Activated CD4-positive, alpha-beta T cell treated with anti-CD3 and anti-CD28 coated beads, Interleukin-10, Interleukin-2, amounts not matched to agents 100 ng/mL and 50 ng/mL, durations not matched to agents 16 hours and 8 hours (primary cell): Measurements from ENCODE around the gene GPC4.
"Not testable (repeated sequence)": the region's sequence is repeated elsewhere in the genome, so short reads cannot be mapped to it uniquely, and the experiment has no call there.

Experiments used
- DNase-seq: peaks from one replicate; pipeline ENCODE4 v3.0.0-alpha.2; 2020

GPC4 gene

DNA sequence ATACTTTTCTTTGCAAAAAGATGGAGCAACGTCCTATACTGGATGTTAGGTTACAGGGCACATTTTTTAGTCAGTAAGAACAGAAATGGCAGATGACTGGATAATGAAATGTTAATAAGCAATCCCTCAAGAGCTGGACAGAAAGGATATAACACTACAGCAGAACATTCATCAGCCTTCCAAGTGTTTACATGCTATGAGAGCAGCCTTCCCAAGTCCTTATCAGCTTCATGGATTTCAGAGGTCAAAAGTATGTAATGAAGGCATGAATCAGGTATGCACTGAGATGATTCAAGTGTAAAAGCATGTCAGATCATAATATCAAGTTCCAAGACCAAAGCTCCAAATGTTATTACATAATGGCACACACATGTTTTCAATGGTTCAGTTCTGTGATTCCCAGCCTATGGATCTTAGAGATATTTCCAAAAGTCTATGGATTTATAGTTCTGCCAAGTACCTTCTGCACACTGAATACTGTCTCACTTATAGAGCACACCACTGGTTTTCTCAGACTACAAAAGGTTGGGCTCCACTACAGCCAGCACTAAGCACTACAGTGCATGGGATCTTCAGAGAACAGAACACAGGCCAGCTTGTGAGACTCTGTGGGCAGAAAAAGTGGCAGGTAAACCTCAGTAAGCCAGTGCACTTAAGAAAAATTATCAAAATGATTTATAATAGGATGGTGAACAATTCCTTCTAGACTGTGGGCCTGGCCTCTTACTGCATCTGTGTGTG lies 49.2 kb downstream of the GPC4 start:
- no peak for DNase-seq

DNA sequence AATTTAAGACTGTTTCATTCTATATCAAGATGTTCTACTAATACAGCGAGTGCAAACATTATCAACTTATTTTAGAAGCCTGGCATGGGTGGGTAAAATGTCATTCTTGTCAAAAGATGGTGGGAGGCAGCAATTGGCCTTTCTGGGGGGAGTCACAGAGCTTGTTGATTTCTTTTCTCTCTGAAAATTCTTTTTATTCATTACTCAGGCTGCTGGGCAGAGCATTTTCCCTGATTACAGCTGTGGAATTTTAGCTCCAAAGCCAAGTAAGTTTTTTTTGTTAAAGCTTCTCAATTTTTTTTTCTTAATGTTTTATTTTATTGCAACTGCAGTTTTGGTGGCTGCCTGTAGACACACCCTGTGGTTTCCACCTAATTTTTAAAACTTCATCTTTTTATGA lies 50.4 kb downstream of the GPC4 start:
- DNase-seq = no peak

DNA sequence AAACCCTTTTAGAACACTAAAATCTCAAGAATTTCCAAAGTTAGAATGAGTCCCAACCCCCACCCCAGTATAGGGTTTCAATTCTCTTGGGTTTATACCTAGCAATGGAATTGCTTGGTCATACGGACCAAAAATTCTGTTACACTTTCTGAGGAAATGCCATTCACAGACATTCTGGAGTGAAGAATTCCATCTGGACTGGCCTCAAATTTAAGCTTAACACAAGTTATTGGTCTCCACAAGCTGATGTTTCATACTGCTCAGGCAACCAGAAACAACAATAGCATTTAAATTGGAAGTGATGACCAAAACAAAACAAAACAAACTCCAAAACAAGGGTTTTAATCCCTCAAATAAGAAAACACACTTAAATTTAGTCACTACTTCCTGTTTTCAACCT lies 51.1 kb downstream of the GPC4 start:
- no peak for DNase-seq

DNA sequence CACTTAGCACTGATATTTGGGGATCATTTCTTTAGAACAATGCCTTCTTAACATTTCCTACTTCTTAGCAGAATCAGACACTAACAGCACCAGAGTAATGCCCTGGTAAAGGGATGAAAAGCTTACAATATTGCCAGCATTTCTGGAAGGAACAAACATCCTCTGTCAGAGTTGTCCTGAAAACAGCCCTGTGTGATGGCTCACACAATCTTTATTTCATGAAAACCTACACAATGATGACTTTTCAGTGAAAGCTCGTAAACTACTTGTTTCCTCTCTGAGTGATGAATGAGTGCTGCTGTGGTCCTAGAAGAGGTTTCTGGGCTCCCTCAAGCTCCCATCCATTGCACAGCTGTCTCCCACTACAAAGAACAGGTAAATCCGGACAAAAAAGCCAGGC lies 52.8 kb downstream of the GPC4 start:
- no peak for DNase-seq

DNA sequence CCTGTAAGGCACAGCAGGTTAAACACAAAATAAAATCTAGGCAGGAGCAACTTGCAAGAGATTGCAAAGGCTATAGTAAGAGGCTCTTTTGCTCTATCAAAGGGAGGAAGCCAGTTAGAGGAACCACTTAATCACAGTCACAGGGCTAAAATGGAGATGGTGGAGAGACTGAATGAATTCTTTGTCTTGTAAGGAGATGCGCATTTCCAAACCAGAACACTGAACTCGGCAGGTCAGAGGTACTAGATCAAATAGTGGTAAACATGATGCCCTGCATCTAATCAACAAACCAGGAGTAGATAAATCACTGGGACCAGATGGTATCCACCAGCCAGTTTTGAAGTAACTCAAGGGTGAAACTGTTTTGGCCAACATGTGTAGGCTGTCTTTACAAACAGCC lies 55.8 kb downstream of the GPC4 start:
- no peak for DNase-seq

DNA sequence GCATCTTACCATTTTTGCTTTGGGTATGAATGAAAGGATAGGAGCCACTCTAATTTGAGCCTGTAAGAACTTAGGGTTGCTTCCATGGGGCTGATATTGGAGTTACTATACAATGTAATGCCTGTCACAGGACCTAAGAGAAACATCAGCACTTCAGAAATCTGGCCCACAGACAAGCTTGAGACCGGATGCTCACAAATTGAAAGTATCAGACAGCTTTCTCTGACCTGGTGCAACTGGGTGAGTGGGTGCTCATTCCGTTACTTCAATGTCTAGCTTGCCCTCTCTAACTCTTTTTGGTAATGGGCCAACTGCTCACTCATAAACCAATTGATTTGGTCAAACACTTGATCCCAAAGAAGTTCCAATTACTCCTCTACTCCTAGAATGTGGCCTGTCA lies 62.1 kb downstream of the GPC4 start:
- no peak for DNase-seq

DNA sequence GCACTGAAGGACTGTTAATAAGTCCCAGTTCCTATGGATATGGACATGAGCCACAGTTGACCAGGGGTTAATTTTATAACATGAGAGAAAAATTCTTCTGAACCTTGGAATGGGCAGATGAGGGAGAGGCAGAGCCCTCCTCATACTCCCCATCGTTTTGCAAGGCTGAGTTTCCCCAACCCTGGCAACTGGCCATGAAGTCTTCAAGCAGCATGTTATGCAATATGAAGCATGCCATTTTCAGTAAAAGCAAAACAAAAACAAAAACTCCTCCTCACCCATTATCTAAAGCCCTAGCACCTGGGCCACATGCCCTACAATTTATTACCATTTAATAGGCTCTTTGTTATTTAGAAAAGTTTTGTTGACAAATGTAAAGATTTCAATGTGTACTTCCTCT lies 64.5 kb downstream of the GPC4 start:
- DNase-seq = no peak

DNA sequence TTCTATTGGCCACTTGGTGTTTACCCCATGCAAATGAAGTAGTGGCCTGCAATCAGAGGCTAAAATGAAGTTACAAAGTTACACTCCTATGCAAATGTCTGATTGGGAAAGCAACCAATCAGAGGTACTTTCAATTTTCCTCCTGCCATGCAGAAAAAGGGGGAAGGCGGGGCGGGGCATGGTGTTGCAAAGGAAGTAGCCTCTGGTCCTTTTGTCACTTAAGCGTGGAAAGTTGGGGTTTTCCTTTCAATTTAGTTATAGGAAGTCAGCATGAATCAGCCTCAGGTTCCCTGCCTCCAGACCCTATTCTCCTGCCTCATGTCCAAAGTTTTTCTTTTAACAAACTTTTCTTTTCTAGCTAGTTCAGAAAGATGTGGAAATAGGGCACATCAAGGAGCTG lies 69.3 kb downstream of the GPC4 start:
- DNase-seq = no peak

DNA sequence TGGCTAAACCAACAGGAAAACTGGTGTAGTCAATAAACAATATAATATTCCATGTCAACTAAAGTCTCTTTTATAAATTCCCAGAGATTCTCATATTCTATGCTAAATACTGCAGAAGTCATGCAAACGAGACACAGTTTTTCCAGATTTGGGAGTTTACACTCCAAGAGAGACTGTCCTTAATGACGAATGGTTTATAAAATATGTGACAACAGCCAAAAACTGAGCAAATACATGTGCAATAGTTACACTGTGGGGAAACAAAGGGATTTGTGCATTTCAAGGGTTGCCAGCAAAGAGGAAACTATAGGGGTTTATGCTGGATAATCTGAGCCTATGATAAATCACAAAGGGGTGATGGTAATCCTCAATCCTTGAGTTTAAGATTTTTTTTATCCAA lies 75.7 kb downstream of the GPC4 start:
- DNase-seq = no peak

DNA sequence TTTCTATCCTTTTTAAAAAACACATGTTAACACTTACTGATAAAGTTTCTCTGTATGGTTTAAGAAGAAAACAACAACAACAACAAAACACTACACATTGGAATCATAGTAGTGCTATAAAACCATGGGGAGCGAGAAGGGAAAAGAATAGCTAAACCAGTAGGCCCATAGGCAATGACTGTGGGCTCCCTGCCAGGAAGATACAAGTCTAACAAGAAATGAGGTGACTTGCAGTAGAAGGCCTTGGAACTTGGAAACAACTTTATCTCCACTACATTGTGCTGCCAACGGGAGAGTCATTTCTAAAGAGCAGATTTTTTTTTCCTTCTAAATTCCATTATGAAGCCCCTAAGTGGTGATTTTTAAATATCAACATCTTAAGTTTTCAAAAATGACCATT lies 78.0 kb downstream of the GPC4 start:
- DNase-seq = no peak

DNA sequence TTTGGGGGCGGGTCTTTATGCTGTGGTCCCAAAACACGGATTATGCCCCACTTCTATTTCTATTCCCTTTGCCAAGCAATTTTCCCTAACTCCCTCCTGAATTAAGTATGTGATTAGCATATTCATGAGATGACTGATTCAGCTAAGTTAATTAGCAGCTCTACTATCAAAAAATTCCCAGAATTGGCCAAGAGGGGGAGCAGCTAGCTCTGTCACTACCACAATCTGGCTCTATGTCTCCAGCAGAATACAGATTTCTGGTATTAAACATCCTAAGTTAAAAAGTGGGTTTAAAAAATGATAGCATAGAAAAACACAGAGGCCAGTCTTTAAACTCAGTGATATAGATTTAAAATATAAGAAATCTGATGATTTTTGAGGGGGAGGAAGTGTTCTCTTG lies 80.3 kb downstream of the GPC4 start:
- DNase-seq = peak; percentile 34

DNA sequence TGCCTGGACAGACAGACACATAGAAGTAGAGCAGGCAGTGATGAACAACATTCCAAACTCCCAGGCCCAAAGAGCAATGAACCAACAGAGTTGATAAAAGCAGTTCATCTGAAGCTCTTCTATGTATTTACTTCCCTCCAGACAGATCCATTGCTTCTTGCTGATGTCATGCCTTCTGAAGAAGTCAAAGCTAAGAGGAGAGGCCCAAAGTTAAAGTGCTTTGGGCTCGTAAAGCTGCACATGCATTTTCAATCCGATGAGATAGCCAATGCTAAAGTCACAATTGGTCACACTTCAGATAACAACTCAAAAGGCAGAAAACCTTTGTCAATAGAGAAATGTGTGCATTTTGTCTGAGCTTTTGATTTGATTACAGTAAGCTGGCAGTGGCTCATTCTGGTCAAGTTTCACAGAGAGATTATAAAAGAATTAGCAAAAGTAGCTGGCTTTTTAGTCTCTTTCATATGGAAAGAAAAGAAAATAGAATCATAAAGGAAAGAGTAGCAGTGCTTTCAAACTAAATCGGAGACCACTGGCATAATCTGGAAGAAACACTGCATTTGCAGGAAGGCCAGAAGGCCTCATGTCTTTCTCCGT lies 82.0 kb downstream of the GPC4 start:
- DNase-seq = no peak

DNA sequence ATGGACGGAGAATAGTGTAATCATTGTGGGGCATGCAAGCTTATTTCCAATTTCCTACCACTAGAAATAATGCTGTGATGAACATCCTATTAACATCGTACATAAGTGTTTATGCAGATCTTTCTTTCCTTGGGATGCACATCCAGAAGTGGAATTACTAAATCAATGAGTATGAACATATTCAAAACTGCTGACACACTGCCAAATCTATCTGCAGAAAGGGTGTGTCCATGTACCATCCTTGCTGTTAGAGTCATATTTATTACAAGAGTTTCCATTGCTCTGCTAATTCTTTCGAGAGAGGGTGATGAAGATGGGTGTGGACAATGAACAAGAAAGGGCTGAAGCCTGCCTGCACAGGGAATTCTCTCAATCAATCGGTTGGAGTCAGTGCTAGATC lies 82.6 kb downstream of the GPC4 start:
- no peak for DNase-seq

DNA sequence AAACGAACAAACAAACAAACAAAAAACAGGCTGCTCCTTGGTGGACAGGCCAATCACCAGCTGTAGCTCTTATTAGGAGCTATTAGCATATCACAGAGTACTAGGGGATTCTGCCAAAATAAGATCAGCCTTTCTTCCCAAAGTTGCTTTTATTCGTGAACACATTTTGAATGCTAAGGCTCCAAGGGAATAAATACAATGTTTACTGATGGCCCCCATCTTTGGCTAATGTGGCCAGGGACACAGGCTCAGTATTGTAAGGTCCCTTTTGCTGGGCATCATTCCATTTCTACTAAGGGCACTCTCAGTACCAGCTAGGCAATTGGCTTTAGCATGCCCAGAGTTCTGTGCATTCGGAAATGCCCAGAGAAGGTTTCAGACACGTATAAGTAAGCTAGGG lies 84.3 kb downstream of the GPC4 start:
- no peak for DNase-seq

DNA sequence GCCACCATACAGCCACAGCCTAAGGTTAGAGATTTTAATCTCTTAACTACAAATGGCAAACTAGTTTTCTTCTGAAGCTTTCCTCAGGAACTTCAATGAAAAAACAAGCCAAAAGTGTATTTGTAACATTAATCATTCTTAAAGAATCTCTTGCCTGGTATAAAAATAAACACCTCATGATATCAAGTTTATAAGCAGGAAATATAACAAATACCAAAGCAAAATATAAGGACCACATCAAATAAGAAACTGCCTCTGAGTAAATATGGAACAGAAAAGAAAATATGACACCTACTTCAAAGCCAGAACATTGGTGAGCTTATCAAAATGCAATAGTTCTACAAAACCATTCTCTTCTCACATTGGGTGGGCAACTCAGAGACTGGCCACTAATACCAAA lies 89.9 kb downstream of the GPC4 start:
- no peak for DNase-seq

DNA sequence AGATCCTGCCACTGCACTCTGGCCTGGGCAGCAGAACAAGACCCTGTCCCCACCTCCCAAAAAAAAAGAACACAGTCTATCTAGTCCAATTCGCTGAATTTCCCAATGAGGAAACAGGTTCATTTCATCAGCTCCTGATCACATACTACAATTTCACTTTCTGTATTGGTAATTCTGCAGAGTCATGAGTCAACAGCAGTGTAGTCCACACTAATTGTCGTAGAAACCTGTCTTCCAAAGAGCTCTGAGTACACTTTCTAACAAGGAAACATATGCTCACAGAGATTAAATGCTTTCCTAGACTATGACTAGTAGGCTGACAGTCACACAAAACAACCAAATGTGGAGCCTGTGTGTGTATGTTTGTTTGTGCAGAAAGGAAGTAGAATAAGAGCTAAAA lies 91.9 kb downstream of the GPC4 start:
- peak; percentile 47 for DNase-seq

DNA sequence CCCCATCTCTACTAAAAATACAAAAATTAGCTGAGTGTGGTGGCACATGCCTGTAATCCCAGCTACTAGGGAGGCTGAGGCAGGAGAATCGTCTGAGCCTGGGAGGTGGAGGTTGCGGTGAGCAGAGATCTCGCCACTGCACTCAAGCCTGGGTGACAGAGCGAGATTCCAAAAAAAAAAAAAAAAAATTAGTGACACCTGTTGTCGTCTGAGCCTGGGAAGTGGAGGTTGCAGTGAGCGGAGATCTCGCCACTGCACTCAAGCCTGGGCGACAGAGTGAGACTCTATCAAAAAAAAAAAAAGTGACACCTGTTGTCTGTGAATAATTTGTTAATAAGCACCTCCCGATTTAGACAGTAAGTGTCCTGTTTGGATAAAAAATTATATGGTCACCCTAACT lies 93.0 kb downstream of the GPC4 start:
- not testable (repeated sequence) for DNase-seq

DNA sequence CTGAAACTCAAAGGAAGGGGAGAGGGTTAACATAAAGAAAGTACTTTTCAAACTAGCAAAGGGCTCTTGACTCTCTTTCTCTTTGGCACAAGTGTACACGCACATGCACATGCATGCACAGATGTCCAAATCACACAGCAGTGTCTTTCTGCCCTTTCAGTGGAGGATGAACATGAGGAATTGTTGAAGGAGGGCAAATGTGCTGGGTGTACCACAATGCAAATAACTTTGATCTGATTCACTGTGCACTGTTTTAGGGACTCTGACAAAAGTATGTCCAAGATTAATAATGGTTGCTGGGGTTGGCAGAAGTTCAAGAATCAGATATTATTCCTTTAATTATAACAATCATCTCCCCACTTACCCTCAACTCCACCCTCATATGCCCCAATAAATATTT lies 93.8 kb downstream of the GPC4 start:
- DNase-seq = no peak

DNA sequence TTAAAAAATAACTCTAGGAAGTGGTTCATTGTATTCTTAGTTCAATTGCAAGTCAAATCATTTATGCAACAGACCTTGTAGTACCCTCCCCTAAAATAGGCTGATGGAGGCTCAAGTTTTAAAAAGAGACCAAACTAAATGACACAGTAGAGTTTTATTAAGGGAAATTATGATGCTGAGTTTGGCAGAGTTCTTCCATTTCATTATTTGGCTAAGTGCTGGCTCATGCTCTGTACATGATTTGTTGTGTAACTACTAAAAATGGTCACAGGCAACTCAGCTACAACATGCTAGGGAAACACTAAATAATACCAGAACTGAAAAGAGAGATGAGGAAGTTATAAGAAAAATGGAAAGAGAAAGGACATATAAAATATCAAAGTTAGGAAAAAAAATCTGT lies 101.0 kb downstream of the GPC4 start:
- DNase-seq = no peak

DNA sequence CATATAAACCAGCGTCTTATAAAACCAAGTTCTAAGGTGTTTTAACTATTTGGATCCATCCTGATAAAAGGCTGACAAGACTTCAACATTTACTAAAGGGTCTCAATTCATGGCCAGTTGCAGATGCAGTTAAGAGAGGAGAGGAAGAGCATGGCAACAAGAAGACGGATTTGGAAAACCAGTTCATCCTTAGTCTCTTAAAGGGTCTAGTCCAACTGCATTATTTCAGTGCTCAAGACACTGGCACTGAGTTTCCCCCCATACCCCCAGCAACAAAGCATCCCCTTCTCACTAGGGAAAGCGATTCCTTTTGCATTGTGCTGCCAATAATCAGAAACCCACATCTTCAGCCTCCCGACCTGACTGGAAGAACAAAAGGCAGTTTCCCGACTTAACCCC lies 106.8 kb downstream of the GPC4 start:
- no peak for DNase-seq

DNA sequence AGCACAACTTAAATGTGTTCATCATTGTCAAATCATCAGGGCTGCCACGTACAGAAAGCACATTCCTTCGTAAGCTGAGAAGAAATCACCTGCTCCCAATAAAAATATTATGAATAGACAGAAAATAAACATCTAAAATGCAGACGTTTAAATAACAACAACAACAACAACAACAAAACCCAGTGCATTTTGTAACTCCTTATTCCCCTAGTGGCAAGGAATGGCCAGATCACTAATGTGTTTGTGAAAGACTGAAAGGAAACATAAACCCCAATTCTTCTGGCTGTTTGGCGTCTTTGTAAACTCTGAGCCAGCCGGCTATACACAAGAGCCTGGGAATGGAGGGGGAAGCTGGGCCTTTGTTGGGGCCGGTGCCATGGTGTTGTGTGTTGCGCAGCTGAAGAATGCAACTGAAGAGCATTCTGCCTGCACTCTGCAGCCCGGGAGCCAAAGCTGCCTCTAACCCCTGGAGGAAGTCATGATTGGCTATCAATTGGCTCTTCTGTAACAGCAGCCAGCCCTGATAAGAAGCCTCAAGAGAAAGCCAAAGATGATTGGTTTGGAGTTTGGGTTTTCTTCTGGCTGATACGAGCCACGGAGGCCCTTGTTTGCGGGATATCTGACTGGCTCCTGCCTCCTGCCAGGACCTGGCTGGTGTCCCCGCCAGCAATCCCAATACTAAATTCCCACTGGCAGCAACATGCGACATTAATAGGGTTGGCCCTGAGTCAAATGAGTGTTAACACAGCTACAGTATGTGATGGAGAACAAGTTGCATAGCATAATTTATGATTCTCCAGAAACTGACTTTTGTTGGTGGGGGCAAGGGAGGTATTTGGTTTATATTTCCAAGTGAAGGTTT lies 107.4 kb downstream of the GPC4 start:
- no peak for DNase-seq

DNA sequence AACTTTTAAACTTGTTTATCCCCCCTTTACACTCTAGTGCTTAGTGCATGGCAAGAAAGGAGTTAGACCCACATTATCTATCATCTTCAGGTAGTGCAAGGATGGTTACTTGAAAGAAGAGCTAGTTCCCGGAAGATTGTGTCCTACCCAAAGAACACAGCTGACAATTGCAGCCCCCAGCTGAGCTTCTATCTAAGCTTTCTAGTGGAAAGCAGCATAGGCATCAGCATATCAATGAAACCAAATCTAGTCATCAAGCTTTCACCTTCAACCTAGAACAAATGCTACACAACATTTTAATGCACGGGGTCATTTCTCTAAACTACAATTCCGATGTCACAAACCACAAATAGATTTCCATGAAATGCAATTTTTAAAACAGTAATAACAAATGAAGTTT lies 108.2 kb downstream of the GPC4 start:
- DNase-seq = no peak

DNA sequence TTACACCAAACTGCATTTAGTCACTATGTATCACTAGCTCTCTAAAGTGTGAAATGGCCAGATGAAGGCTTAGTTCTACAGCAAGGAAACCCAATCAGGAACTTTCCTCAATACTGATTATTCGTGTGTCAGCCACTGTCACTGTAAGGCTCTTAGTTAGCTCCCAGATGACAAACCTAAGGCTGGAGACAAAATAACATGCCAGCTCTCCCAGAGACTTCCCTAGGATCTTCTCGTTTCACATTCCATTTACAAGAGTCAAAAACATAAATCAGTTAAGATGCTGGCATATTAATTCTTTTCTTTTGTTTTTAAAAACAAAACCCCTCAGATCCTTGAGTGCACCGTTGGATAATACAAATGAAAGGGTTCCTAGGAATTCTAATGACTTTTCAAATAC lies 109.0 kb downstream of the GPC4 start:
- no peak for DNase-seq

DNA sequence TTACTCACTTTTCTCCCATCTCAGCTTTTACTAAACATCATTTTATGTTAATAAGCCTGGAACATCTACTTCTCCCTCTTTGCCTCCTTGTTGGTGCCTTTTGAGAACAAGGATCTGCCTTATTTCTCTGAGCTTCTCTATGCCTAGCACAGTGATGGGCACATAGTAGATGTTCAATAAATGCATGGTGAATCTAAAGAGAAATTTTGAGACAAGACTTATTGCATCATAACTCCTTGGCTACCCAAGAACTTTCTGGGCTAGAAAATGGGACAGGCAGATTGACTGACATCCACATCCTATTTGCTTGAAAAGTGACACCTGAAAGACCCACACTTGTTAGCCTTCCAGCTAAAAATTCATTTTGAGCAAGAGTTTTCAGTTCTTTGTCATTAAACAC lies 109.9 kb downstream of the GPC4 start:
- no peak for DNase-seq
